ENCODE results near the gene INSR. TPM values are rescaled to one million over a fixed set of nuclear protein-coding genes. Genes with fewer than 3 reads are reported as not detected.
"Not testable (repeated sequence)": the region's sequence is repeated elsewhere in the genome, so short reads cannot be mapped to it uniquely, and the experiment has no call there.

Gene INSR
- total RNA-seq, 6 experiments from 2014 or later: 2.1 to 6.3 (median 2.5) TPM

DNA sequence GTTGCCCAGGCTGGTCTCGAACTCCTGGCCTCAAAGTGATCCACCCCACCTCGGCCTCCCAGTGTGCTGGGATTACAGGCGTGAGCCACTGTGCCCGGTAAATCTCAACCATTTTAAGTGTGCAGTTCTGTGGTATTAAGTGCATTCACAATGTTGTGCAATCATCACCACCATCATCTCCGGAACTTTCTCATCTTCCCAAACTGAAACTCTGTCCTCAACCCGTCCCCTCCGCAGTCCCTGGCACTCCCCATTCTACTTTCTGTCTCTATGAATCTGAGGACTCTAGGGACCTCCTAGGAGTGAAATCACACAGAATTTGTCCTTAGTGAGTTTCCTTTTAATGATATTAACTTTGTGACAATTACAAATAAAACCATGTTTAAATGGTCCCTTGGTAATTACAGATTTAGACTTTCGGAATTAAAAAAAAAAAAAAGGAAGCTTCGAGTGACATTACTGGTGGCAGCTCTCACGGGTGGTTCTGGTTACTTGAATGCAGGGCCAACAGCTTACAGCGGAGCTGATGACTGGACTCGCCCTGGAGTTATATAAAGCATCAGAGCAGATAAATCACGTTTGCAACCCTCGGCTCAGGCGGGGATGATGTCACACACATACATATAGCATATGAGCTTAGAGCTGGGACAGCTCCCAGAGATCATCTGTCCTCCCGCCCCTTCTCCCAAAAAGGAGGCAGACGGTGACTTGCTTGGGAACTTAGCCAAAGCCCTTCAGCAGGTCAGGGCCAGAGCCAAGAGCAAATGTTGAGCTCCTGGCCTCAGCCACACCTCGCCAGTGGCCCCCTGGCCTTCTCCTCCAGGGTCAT lies 134.9 kb downstream of the INSR start:
- peaks cover 4% of the 10 kb centered on the region; the same call in 1 of the 2 replicates for H3K36me3 Mint-ChIP-seq (ENCODE audit: low read depth)
- peak overlapping the region; percentile 64 for H3K4me3 Mint-ChIP-seq
- DNase-seq: peak; percentile 83
- TF ChIP-seq, protein P1, sequence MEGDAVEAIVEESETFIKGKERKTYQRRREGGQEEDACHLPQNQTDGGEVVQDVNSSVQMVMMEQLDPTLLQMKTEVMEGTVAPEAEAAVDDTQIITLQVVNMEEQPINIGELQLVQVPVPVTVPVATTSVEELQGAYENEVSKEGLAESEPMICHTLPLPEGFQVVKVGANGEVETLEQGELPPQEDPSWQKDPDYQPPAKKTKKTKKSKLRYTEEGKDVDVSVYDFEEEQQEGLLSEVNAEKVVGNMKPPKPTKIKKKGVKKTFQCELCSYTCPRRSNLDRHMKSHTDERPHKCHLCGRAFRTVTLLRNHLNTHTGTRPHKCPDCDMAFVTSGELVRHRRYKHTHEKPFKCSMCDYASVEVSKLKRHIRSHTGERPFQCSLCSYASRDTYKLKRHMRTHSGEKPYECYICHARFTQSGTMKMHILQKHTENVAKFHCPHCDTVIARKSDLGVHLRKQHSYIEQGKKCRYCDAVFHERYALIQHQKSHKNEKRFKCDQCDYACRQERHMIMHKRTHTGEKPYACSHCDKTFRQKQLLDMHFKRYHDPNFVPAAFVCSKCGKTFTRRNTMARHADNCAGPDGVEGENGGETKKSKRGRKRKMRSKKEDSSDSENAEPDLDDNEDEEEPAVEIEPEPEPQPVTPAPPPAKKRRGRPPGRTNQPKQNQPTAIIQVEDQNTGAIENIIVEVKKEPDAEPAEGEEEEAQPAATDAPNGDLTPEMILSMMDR (IDR thresholded peaks at IDR 0.05): no peak
- H3K9me3 Mint-ChIP-seq: no peaks in the 10 kb centered on the region
- peak overlapping the region; percentile 87 for H3K27ac Mint-ChIP-seq
- no peaks in the 10 kb centered on the region; the same call in none of the 2 replicates for H3K27me3 Mint-ChIP-seq (ENCODE audit: insufficient read depth)
- peaks cover 11% of the 10 kb centered on the region for H3K4me1 Mint-ChIP-seq (ENCODE audit: low read depth)

GRCh38 chr19:7153022-7153421 lies 141.2 kb downstream of the INSR start:
- TF ChIP-seq, protein P1 (IDR thresholded peaks at IDR 0.05): no peak
- H3K4me1 Mint-ChIP-seq (ENCODE audit: low read depth): no peaks in the 10 kb centered on the region
- no peak overlapping the region for H3K4me3 Mint-ChIP-seq
- no peaks in the 10 kb centered on the region; the same call in none of the 2 replicates for H3K27me3 Mint-ChIP-seq (ENCODE audit: insufficient read depth)
- no peak overlapping the region for H3K27ac Mint-ChIP-seq
- H3K9me3 Mint-ChIP-seq: no peaks in the 10 kb centered on the region
- no peak for DNase-seq
- no peaks in the 10 kb centered on the region for H3K36me3 Mint-ChIP-seq (ENCODE audit: low read depth)

GRCh38 chr19:7152568-7152967 lies 141.6 kb downstream of the INSR start:
- TF ChIP-seq, protein P1 (IDR thresholded peaks at IDR 0.05): no peak
- Mint-ChIP-seq H3K4me1 (ENCODE audit: low read depth) (no peaks in the 10 kb centered on the region), H3K27me3 (ENCODE audit: insufficient read depth) (no peaks in the 10 kb centered on the region; the same call in none of the 2 replicates), H3K4me3 (no peak overlapping the region), H3K36me3 (ENCODE audit: low read depth) (no peaks in the 10 kb centered on the region), H3K27ac (no peak overlapping the region), H3K9me3 (no peaks in the 10 kb centered on the region)
- DNase-seq: no peak

GRCh38 chr19:7149956-7150705 lies 144.1 kb downstream of the INSR start:
- Mint-ChIP-seq H3K4me3 (no peak overlapping the region), H3K27me3 (ENCODE audit: insufficient read depth) (no peaks in the 10 kb centered on the region), H3K36me3 (ENCODE audit: low read depth) (no peaks in the 10 kb centered on the region), H3K27ac (no peak overlapping the region), H3K4me1 (ENCODE audit: low read depth) (no peaks in the 10 kb centered on the region), H3K9me3 (peaks cover 9% of the 10 kb centered on the region; the same call in 1 of the 2 replicates)
- TF ChIP-seq, protein P1 (IDR thresholded peaks at IDR 0.05): no peak
- no peak for DNase-seq

DNA sequence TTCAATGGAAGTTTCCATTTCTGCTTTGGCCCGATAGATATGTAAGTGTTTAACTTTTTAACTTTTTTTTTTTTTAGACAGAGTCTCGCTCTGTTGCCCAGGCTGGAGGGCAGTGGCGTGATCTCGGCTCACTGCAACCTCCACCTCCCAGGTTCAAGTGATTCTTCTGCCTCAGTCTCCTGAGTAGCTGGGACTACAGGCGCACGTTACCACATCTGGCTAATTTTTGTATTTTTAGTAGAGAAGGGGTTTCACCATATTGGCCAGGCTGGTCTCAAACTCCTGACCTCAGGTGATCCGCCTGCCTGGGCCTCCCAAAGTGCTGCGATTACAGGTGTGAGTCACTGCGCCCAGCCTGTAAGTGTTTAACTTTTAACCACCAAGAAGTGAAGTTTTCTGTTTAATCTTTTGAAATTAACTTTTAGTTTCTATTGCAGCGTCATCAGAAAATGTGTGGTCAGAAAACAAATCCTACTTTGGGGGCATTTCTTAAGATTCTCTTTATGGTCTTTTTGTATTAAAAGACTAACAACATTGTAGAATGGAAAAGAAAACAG lies 147.0 kb downstream of the INSR start:
- H3K4me1 Mint-ChIP-seq (ENCODE audit: low read depth); H3K27me3 Mint-ChIP-seq (ENCODE audit: insufficient read depth); H3K9me3 Mint-ChIP-seq; DNase-seq; H3K36me3 Mint-ChIP-seq (ENCODE audit: low read depth); H3K4me3 Mint-ChIP-seq; H3K27ac Mint-ChIP-seq: not testable (repeated sequence)

GRCh38 chr19:7146086-7146485 lies 148.1 kb downstream of the INSR start:
- H3K27me3 Mint-ChIP-seq (ENCODE audit: insufficient read depth); DNase-seq; H3K4me3 Mint-ChIP-seq; H3K36me3 Mint-ChIP-seq (ENCODE audit: low read depth); H3K27ac Mint-ChIP-seq; H3K4me1 Mint-ChIP-seq (ENCODE audit: low read depth): not testable (repeated sequence)
- H3K9me3 Mint-ChIP-seq: peaks cover 14% of the 10 kb centered on the region; the same call in 1 of the 2 replicates
